Right ventricle myocardium superior (tissue), 1 donor: Measurements from ENCODE around the gene DOCK10. TPM values are rescaled to one million over a fixed set of nuclear protein-coding genes. Genes with fewer than 3 reads are reported as not detected.
A peak's percentile ranks its signal among the peaks of the same experiment; 100 is the strongest.

Experiments used
- ATAC-seq: fragments of 200-7000 bp; cut with Tn5 transposase; one replicate; pipeline ENCODE4 v1.9.1; 2020; ENCODE audit warnings: mild to moderate bottlenecking; ENCODE audit not compliant: poor library complexity
- DNase-seq: peaks from one replicate; pipeline ENCODE4 v3.0.0-alpha.2; 2020
- intact Hi-C: fragments of 100-400 bp; cut with DNase I; formaldehyde crosslinking; loops from one replicate; pipeline ENCODE4 v1.11.2; 2022
- total RNA-seq: library from RNA; stranded (reverse); fragmentation: NEBNext Ultra II Directional; extraction: Animal tissue kit (Norgen Biotek cat#: 25700); gene quantifications from one replicate; pipeline ENCODE4 v1.2.1, GENCODE V29; 2021
- donor health status: DM: no; HTN: yes; CAD: no; lungs with severe emphysema.

DOCK10 gene
- total RNA-seq, 1 donor from 2014 or later, result 2.2 TPM

DNA sequence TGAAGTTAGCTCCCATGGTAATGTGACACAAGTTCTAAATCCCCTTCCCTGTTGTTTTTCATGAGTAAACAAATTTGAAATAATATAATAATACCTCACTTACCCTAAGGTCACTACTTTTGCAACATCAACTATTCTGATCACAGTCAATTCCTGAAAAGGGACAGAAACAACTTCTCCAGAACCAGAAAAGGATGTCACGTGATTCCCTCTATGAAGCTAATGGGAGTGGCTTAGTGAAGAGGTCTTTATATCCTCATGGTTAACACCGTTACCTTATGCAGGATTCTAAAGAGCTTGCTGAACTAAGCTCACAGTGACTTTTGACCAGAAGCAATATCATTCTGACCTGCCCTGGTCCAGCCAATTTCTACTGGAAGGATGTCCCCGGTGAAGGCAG is 51.6 kb downstream of the DOCK10 start:
- intact Hi-C loops, result no loop called here
- DNase-seq (no peak), ATAC-seq (no peak)

GRCh38 chr2:224987733-224988132 is 54.5 kb downstream of the DOCK10 start:
- intact Hi-C loops, result no loop called here
- DNase-seq, result no peak
- ATAC-seq, result no peak

DNA sequence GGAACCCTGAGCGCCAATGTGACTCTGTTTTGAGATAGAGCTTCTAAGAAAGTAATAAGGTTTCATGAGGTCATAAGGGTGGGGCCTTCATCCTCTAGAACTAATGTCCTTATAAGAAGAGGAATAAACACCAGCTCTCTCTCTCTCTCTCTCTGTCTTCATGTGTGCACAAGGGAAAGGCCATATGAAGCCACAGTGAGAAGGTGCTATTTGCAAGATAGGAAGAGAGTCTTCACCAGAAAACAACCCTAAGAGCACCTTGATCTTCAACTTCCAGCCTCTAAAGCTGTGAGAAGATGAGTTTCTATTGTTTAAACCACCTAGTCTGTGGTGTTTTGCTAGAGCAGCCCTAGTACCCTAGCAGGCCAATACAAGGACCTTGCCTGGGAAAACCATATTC is 55.8 kb downstream of the DOCK10 start:
- intact Hi-C loops, result no loop called here
- DNase-seq (no peak), ATAC-seq (no peak)

GRCh38 chr2:224984637-224985036 is 57.6 kb downstream of the DOCK10 start:
- DNase-seq (no peak), ATAC-seq (no peak)
- intact Hi-C loops, result no loop called here

DNA sequence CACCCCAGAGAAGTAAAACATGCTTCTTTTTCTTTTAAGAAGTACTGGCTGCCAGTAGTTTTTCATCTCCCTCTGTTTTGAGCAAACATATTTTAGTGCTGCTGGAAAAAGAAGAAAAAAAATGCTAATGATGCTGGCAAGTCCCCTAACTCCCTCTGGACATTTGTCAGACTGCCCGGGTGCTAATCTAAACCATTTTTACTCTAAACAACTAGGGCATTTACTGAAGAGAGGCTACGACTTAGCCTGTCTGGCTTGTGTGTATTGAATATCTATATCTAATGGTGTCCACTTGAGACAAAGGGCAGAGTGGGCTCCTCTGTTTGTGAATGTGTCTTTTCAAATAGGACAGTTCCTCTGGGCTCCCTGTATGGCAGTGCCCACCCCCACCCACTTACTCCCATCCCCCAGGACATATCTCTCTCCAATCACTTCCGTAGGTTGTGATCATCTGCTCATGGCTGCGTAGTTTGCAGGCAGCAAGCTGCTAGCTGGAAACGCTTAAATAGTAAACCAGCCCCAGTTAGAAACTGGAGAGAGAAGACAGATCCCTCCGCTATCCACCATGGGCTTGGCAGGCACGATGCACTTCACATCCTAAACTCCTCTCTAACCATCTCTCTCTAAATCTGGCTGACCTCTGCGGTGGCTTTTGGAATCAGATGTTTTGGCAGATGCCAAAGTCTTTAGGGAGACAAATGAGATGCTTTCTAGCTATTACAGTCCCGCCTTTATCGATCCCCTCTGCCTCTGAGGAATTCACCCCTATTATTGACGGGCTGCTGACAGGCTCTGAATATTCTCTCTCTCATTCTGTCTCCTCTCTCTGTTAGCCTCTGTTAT is 58.3 kb downstream of the DOCK10 start:
- intact Hi-C loops, result no loop called here
- peak; percentile 55 for ATAC-seq
- DNase-seq, result no peak

DNA sequence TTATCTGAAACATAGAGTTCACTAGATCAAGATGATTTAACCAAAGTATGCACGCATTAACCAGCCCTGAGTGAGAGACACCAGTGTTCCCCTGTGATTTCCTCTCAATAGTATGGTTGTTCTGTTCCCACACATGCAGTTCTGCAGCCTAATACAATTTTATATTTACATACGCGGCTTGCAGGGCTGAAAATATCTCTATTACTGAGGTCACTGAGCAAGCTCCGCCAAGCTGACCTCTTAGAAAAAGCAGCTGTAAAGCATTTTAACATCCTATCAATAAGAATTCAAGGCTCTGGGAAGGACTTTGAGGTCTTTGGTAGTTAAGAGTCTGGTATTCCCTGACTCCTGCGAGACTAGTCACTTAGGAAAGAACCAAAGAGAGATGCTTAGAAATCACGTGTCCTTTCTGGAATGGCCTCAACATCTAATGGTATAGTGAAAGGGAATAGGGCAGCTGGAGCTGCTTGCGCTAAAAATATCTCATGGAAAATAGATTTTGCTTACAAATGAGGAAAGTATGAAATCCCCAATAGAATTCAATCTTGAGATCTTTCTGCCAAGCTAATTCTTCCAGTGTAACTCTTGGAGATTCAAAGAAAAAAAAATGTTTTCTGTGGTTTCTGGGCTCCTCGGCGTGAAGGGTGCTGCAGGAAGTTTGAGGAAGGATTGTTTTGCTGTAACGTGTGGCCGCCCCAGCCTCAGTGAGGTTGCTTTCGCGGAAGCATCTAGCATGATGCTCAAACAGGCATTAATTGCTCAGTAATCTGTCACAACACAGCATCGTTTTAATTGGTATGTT is 59.2 kb downstream of the DOCK10 start:
- DNase-seq (peak; percentile 44), ATAC-seq (peak; percentile 69)
- intact Hi-C loops, result no loop called here

DNA sequence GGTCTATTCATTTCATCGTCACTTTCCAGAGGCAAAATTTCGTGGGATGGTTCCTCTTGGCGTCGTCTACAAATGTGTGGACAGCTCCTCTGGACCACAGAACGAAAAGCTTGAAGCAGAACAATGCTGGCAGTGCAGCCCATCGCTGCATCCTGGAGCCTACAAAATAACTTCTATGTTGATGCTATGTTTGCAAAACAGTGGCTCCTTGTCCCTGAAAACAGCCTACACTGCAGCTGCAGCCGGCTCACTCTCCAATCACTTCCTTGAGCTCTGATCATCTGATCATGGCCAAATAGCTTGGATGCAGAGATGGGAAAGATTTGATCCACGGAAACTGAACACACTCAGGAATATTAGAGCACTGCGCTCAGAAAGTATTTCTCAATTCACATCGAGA is 60.0 kb downstream of the DOCK10 start:
- ATAC-seq (peak; percentile 63), DNase-seq (no peak)
- intact Hi-C loops, result no loop called here

DNA sequence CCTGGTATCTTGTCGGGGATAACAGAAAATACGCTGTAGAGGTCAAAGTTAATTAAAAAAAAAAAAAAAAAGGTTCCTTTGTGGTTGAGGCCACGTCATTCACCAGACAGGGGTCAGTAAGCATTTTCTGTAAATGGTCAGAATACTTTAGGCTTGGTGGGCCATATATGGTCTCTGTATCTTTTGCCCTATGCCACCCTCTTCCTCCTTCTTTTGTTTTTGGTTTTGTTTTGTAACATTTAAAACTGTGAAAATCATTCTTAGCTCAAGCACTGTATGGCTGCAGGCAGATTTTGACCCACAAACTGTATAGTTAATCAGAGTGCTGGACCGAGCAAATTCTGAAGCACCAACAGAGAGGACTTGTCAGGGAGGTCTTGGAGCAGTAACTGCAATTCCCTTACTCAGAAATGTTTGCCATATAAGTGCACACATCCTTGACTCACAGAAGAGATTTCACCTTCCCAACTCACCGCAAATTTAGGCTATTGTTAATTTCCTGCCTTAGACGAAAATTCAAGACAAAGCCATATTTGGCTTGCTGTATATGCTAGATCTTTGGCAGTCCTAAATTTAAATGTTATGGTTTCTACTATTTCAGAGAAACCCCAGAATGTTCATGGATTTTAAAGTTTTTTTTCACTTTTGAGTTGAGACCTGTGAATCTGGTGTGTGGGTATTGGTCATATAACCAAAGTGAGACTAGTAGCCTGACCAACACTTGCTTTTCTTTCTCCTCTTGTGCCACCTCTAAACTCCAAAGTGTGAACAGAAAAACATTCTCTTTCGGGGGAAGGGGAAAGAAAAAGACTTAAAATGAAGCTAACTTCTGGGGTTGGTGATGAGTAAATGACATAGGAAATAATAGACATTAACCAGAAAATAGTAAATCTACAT is 65.4 kb downstream of the DOCK10 start:
- intact Hi-C loops, result no loop called here
- ATAC-seq, result no peak
- DNase-seq, result no peak

DNA sequence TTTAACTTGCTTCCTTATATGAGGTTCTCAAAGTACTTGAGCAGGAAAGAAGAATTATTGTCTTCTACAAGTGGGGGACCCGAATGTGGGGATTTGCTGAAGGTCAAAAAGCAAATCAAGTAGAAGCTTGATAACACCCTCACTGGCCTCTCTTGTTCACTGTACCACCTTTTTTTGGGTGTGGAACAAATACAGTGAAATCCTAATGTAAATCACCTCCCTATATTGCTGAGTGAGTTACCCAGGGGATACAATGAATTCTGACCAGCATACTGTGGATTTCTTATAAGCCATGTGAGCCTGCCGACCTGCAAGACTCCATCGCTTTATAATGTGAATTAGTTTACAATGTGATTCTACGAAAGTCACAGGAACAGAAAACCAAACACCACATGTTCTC is 66.5 kb downstream of the DOCK10 start:
- DNase-seq, result no peak
- intact Hi-C loops, result no loop called here

DNA sequence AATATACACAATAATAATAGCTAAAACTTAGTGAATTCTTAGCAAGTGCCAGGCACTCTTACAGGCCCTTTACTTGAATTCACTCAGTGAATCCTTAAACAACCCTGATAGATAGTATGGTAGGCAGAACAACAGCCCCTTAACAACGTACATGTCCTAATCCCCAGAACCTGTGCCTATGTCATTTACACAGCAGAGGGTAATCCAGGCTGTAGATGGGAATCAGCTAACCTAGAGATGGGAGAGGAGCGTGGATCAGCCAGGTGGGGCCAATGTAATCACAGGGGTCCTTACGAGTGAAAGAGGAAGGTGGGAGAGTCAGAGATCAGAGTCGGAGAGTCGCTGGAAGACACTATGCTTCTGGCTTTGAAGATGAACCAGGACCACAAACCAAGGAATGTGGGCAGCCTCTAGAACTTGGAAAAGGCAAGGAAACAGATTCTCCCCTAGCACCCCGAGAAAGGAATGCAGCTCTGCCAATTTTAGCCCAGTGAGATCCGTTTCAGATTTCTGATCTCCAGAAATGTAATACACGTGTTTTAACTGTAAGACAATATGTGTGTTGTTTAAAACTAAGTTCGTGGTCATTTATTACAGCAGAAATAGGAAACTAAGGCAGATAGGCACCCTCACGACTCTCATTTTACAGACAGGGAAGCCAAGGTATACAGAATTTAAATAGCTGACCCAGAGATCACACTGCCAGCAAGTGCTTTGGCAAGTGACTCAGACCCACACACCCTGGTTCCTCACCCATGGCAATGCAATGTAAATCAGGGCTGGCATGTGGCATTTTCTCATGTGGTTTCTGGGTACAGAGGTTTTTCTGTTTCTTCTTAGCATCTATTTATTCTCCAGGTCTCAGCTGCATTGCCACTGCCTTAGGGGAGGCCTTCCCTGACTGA is 68.9 kb downstream of the DOCK10 start:
- DNase-seq (no peak), ATAC-seq (no peak)
- intact Hi-C loops, result no loop called here

More for the DNA sequence above, 66.5 kb downstream of the DOCK10 start:
- ATAC-seq, result no peak

DNA sequence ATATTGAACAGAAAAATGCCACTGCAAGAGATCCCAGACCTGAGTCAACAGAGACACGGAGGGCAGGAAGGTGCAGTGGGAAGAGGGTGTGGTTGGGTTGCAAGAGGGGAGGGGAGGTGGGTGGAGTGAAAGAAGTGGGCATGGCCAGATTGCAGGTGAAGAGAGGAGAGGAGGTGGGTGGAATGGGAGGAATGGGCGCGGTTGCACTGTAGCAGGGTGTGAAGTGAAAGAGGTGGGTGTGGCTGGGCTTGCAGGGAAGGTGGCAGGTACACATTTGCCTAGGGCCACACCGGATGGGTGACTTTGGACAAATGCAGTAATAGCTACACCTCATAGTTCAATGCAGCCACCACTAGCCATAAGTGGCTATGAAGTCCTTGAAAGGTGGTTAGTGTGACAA is 71.1 kb downstream of the DOCK10 start:
- ATAC-seq, result no peak
- intact Hi-C loops, result no loop called here
- DNase-seq, result no peak

DNA sequence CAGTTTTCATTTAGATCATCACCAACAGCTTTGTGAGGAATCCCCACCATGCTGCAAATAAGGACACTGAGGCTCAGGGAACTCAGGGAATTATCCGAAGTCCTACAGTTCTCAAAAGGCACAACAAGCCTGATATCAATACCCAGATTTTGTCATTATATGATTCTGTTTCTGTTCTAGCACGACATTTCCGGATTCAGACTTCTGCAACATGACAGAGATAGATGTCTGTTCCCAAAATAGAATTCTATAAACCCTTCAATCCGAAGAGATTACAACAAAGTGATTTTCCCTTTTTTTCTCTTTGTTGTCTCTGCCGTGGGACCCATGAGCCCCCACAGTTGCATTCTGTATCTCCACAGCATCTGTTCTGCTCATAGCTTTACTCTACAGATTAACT is 72.0 kb downstream of the DOCK10 start:
- DNase-seq, result no peak
- no peak for ATAC-seq
- intact Hi-C loops, result no loop called here

- no peak for DNase-seq
- intact Hi-C loops, result no loop called here
- ATAC-seq, result no peak
Measured at GRCh38 chr2:224969633-224970260, 72.5 kb downstream of the DOCK10 start.

DNA sequence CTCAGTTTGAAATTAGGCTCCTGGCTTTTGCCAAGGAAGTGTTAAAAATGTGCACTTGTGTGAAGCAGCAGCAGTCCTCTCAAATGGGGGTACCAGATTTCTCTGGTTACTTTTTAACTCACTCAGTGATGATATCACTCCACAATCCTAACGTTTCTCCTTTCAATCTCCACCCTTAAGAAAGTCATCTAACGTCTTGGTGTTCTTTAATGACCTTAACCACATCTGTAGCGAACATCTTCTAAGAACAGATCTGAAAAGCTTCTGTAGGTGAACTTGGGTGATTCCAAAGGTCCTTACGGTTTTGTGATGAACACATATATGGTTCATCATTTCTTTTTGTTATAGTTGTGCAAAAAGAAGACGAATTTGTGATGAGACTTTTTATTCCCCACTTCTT is 73.2 kb downstream of the DOCK10 start:
- no peak for ATAC-seq
- intact Hi-C loops, result no loop called here
- DNase-seq, result no peak

GRCh38 chr2:224968051-224968450 is 74.2 kb downstream of the DOCK10 start:
- intact Hi-C loops, result no loop called here
- no peak for DNase-seq
- ATAC-seq, result no peak

DNA sequence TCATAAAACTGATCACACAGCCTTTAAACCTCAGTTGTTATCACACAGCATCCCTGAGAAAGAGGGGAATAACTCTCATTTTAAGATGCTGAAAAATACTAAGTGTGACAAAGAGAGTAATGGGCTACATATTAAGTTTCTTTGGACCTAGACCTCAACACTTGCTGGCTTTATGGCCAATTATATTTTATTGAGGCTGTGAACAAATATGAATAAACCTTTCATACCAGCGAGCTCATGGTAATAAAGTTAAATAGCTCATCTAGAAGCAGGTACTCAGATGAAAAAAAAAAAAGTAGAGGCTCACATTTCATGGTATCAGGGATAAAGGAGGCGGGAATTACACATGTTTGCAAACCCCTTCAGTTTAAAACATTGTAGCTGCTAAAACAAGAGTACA is 75.7 kb downstream of the DOCK10 start:
- ATAC-seq (no peak), DNase-seq (no peak)
- intact Hi-C loops, result no loop called here

DNA sequence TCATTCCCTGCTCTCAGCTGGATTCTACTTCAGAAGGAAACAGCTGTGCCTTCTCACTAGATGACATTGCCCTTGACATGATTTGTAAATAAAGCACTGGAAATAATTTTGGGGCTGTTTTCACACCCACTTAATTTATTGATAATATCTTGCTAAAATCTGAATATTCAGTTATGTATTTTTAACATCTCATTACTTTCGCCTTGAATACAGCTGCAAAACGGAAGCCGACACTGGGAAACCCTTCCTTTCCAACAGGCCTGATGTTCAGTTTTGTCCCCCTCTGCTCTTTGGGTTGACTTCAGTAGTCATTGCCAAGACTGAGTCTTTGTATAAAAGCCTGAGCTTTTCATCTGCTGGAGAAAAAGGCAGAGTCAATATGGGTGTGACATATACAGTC is 82.7 kb downstream of the DOCK10 start:
- ATAC-seq (no peak), DNase-seq (no peak)
- intact Hi-C loops, result no loop called here

DNA sequence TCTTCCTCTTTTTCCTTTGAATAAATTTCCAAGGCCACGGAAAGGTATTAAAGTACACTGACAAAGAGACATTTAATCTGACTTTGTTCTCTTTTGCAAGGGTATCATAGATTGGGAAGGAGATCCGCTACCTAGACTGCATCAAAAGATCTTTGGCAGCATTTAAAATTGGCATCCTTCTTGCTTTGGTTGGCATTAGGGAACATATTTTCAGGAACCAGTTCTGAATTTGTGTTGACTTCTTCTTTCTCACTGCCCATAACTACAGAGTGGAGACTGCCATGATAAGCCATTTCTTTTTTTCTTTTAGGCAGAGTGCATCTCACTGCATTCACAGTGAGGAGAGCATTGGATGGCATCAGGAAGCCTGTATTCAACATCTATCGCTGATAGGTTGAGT is 83.4 kb downstream of the DOCK10 start:
- intact Hi-C loops, result no loop called here
- DNase-seq (no peak), ATAC-seq (peak; percentile 31)
